Astrocyte (in vitro differentiated cells and primary cell): ENCODE results near the gene ZBTB33.

Experiments used
- EZH2 ChIP-seq: IDR thresholded peaks from 2 replicates; pipeline ENCODE4 v1.6.1; 2012; ENCODE audit warnings: mild to moderate bottlenecking, low read length, inconsistent platforms; ENCODE audit not compliant: insufficient read depth
- TF ChIP-seq, protein P1 (sequence below): IDR thresholded peaks from 2 replicates; pipeline ENCODE4 v1.5.1; 2011; ENCODE audit warnings: low read depth, mild to moderate bottlenecking, inconsistent platforms, low read length, moderate library complexity; ENCODE audit not compliant: insufficient read depth

DNA sequence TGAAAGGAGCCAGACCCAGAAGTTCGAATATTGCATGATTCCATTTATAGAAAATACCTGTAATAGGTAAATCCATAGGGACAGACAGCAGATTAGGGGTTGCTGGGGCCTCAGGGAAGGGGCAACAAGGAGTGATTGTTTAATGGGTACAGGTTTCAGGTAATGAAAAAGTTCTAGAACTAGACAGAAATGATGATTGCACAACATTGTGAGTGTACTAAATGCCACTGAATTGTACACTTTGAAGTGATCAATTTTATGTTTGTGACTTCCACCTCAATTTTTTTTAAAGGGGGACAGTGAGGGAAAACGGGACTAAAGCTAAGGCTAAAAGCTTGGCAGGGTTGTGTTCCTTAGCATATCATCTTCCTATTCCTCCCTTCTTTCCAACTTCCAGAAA is 23.5 kb downstream of the ZBTB33 start:
- TF ChIP-seq, protein P1, sequence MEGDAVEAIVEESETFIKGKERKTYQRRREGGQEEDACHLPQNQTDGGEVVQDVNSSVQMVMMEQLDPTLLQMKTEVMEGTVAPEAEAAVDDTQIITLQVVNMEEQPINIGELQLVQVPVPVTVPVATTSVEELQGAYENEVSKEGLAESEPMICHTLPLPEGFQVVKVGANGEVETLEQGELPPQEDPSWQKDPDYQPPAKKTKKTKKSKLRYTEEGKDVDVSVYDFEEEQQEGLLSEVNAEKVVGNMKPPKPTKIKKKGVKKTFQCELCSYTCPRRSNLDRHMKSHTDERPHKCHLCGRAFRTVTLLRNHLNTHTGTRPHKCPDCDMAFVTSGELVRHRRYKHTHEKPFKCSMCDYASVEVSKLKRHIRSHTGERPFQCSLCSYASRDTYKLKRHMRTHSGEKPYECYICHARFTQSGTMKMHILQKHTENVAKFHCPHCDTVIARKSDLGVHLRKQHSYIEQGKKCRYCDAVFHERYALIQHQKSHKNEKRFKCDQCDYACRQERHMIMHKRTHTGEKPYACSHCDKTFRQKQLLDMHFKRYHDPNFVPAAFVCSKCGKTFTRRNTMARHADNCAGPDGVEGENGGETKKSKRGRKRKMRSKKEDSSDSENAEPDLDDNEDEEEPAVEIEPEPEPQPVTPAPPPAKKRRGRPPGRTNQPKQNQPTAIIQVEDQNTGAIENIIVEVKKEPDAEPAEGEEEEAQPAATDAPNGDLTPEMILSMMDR = no peak
- TF ChIP-seq EZH2 = no peak
